IMR-90 (cell line): ENCODE results near the gene TMEM144. TPM values are rescaled to one million over a fixed set of nuclear protein-coding genes. Genes with fewer than 3 reads are reported as not detected.

Source experiments
- ATAC-seq: fragments of 200-7000 bp; cut with Tn5 transposase; 2 replicates; pipeline ENCODE4 v1.9.1; 2020; ENCODE audit warnings: low read depth, mild to moderate bottlenecking, moderate library complexity
- BruUV-seq: library from RNA; stranded (reverse); fragments of 400-500 nt; replicated peaks from 2 replicates; lab custom pipeline; 2021; lab: Mats Ljungman, UMichigan
- CTCF ChIA-PET: fragments of 300-600 bp; formaldehyde crosslinking; extraction: SDS; loops from one replicate; lab custom pipeline; 2021; ENCODE audit warnings: antibody characterized with exemption; lab: Yijun Ruan, JAX
- POLR2A ChIA-PET: fragments of 300-600 bp; sonication (Branson Sonifier 250); formaldehyde crosslinking; loops from one replicate; lab custom pipeline; 2022; ENCODE audit warnings: antibody characterized with exemption; ENCODE audit not compliant: unreplicated experiment; lab: Charles Lee
- DNase-seq: peaks from one replicate; pipeline ENCODE4 v3.0.0; 2013
- H2AFZ ChIP-seq: replicated peaks from 2 replicates; pipeline ENCODE3; 2013; ENCODE audit warnings: low read length, mild to moderate bottlenecking; ENCODE audit not compliant: poor library complexity
- H2AK5ac ChIP-seq: 2 replicates; pipeline ENCODE4 v1.6.1; 2013; ENCODE audit warnings: low read depth, low read length, inconsistent platforms
- H2AK9ac ChIP-seq: replicated peaks from 2 replicates; pipeline ENCODE3; 2013; ENCODE audit warnings: mild to moderate bottlenecking, low read depth, low read length, moderate library complexity; ENCODE audit not compliant: poor library complexity
- H2BK120ac ChIP-seq: 2 replicates; pipeline ENCODE4 v1.6.1; 2013; ENCODE audit warnings: low read depth, low read length, inconsistent platforms
- H2BK15ac ChIP-seq: 3 replicates; pipeline ENCODE4 v1.6.1; 2013; ENCODE audit warnings: low read depth, low read length, inconsistent platforms
- H2BK20ac ChIP-seq: 2 replicates; pipeline ENCODE4 v1.6.1; 2013; ENCODE audit warnings: low read depth, mild to moderate bottlenecking, inconsistent platforms, low read length, moderate library complexity
- H2BK5ac ChIP-seq: 2 replicates; pipeline ENCODE4 v1.6.1; 2013; ENCODE audit warnings: mild to moderate bottlenecking, low read depth, low read length, inconsistent platforms; ENCODE audit not compliant: poor library complexity, severe bottlenecking
- H3K14ac ChIP-seq: replicated peaks from 2 replicates; pipeline ENCODE4 v1.6.1; 2013; ENCODE audit warnings: low read depth, low read length, inconsistent platforms
- H3K18ac ChIP-seq: 2 replicates; pipeline ENCODE4 v1.6.1; 2013; ENCODE audit warnings: low read depth, low read length, control low read depth
- H3K23ac ChIP-seq: 2 replicates; pipeline ENCODE4 v1.6.1; 2013; ENCODE audit warnings: low read depth, low read length, inconsistent platforms
- H3K27ac ChIP-seq: 2 replicates; pipeline ENCODE4 v1.5.1; 2013; ENCODE audit warnings: mild to moderate bottlenecking, control low read depth, low read length; ENCODE audit not compliant: insufficient read depth
- H3K27me3 ChIP-seq: 2 replicates; pipeline ENCODE4 v1.6.1; 2013; ENCODE audit warnings: low read length; ENCODE audit not compliant: control insufficient read depth, insufficient read depth
- H3K36me3 ChIP-seq: 2 replicates; pipeline ENCODE4 v1.6.1; 2013; ENCODE audit warnings: low read length, mixed read lengths; ENCODE audit not compliant: control insufficient read depth, insufficient read depth
- H3K4ac ChIP-seq: 2 replicates; pipeline ENCODE4 v1.6.1; 2013; ENCODE audit warnings: low read depth, low read length, inconsistent platforms
- H3K4me1 ChIP-seq: 2 replicates; pipeline ENCODE4 v1.6.1; 2013; ENCODE audit warnings: low read length, mixed read lengths; ENCODE audit not compliant: control insufficient read depth, insufficient read depth
- H3K4me2 ChIP-seq: 2 replicates; pipeline ENCODE4 v1.6.1; 2013; ENCODE audit warnings: low read depth, mild to moderate bottlenecking, control low read depth, low read length, moderate library complexity
- H3K4me3 ChIP-seq: 2 replicates; pipeline ENCODE4 v1.5.1; 2013; ENCODE audit warnings: low read depth, mild to moderate bottlenecking, control low read depth, low read length, moderate library complexity; ENCODE audit not compliant: insufficient read depth
- H3K56ac ChIP-seq: 2 replicates; pipeline ENCODE4 v1.6.1; 2013; ENCODE audit warnings: low read length, inconsistent platforms; ENCODE audit not compliant: insufficient read depth; ENCODE audit errors: extremely low read depth
- H3K79me1 ChIP-seq, 2 experiments: 2 replicates each; pipeline ENCODE4 v1.6.1; 2013; ENCODE audit warnings: low read length in 2 of 2, inconsistent platforms in 1 of 2, low read depth in 1 of 2
- H3K9ac ChIP-seq: 2 replicates; pipeline ENCODE4 v1.6.1; 2013; ENCODE audit warnings: low read depth, low read length, control low read depth
- H3K9me1 ChIP-seq: 2 replicates; pipeline ENCODE4 v1.6.1; 2013; ENCODE audit warnings: low read length, inconsistent platforms; ENCODE audit not compliant: insufficient read depth
- H3K9me3 ChIP-seq: 2 replicates; pipeline ENCODE4 v1.6.1; 2013; ENCODE audit warnings: low read length; ENCODE audit not compliant: control insufficient read depth, insufficient read depth
- H4K20me1 ChIP-seq: 2 replicates; pipeline ENCODE4 v1.6.1; 2013; ENCODE audit warnings: low read length, inconsistent platforms; ENCODE audit not compliant: insufficient read depth
- H4K5ac ChIP-seq: 2 replicates; pipeline ENCODE4 v1.6.1; 2013; ENCODE audit warnings: mild to moderate bottlenecking, low read depth, low read length, control low read depth
- H4K8ac ChIP-seq, 2 experiments: 2 replicates each; pipeline ENCODE4 v1.6.1; 2013; ENCODE audit warnings: low read depth in 2 of 2, low read length in 2 of 2, control low read depth in 1 of 2, inconsistent platforms in 1 of 2
- H4K91ac ChIP-seq: 2 replicates; pipeline ENCODE4 v1.6.1; 2013; ENCODE audit warnings: low read depth, low read length, inconsistent platforms; ENCODE audit not compliant: insufficient read depth
- SMC3 ChIP-seq: fragments of 150-350 bp; IDR thresholded peaks from 2 replicates; pipeline ENCODE4 v1.6.1; 2016; ENCODE audit warnings: low read depth, mild to moderate bottlenecking, antibody characterized with exemption, low read length, moderate library complexity
- WGBS, 2 experiments: methylation state at CpG; one replicate each; pipeline versions ENCODE4 v1.1.5 to v1.1.7; 2013; ENCODE audit warnings: missing lambda C conversion rate in 2 of 2; ENCODE audit not compliant: insufficient read length in 1 of 2; ENCODE audit errors: extremely low coverage in 2 of 2; 5-methylcytosine and 5-hydroxymethylcytosine counted together
- dilution Hi-C: fragments of 300-500 bp; cut with HindIII; formaldehyde crosslinking; loops from one replicate; pipeline ENCODE4 v1.14.3; 2018; ENCODE audit warnings: low sequenced_read_pairs; ENCODE audit not compliant: unreplicated experiment
- in situ Hi-C: fragments of 300-500 bp; cut with MboI; formaldehyde crosslinking; loops from 3 replicates; pipeline ENCODE4 v1.14.3; 2019; ENCODE audit warnings: low sequenced_read_pairs, inconsistent platforms, mixed read lengths
- intact Hi-C: fragments of 100-400 bp; cut with micrococcal nuclease; formaldehyde crosslinking; loops from 2 replicates; pipeline ENCODE4 v1.10.0; 2022
- polyA plus RNA-seq, 3 experiments: library from polyadenylated mRNA; depleted of rRNA; stranded (reverse); fragments of >200 nt; gene quantifications; 2 replicates each; pipeline ENCODE4 v1.2.3, GENCODE V29; 2012; ENCODE audit warnings: low replicate concordance in 1 of 3
- total RNA-seq: library from RNA; depleted of rRNA; stranded (reverse); fragments of >200 nt; gene quantifications from 2 replicates; pipeline ENCODE4 v1.2.3, GENCODE V29; 2012

Gene TMEM144
- total and polyA plus RNA-seq, 2 of the 4 experiments (the other 2 are of a cell fraction) = 0.58 to 2.2 TPM

GRCh38 chr4:158300012-158300411 lies 89.7 kb downstream of the TMEM144 start:
- Histone ChIP-seq H2AK9ac (no peak overlapping the region), H2BK120ac (no peak overlapping the region), H4K5ac (no peak overlapping the region), H3K14ac (no peak overlapping the region), H3K9me1 (no peaks in the 10 kb centered on the region), H3K56ac (no peak overlapping the region), H3K9me3 (no peaks in the 10 kb centered on the region), H2BK15ac (no peak overlapping the region), H3K36me3 (no peaks in the 10 kb centered on the region), H2BK20ac (no peak overlapping the region), H3K4ac (no peak overlapping the region), H2AK5ac (no peak overlapping the region), H3K23ac (no peak overlapping the region), H3K27me3 (no peaks in the 10 kb centered on the region), H3K27ac (no peak overlapping the region), H2AFZ (no peak overlapping the region), H3K4me1 (peaks cover 2% of the 10 kb centered on the region; the same call in 1 of the 2 replicates), H3K79me1 (no peaks in the 10 kb centered on the region), H3K4me3 (no peak overlapping the region), H3K9ac (no peak overlapping the region), H4K8ac (no peak overlapping the region), H3K18ac (no peak overlapping the region), H4K91ac (no peak overlapping the region), H4K20me1 (no peaks in the 10 kb centered on the region), H3K4me2 (no peak overlapping the region), H2BK5ac (no peak overlapping the region)
- no peak for ATAC-seq
- intact Hi-C loops (loop anchor here (10.0 kb wide), 1 partner anchor 1645 kb away; no protein-coding TSS in a partner anchor), in situ Hi-C loops (no loop called here), dilution Hi-C loops (no loop called here)
- DNase-seq = no peak
- TF ChIP-seq SMC3 = no peak
- ChIA-PET CTCF (interaction anchor here (0.5 to 1.2 kb wide), 2 partner anchors 13 to 19 kb away, joined by 3 read pairs; no protein-coding TSS in a partner anchor), POLR2A (no interaction called here)
- no CpG with 5 or more reads among the region's 3 CpGs for WGBS, 2 experiments
- no TSS peak for BruUV-seq
